Peyer's patch (tissue), 4 donors: ENCODE data around the gene OPRL1. TPM values are rescaled to one million over a fixed set of nuclear protein-coding genes. Genes with fewer than 3 reads are reported as not detected.

ENCODE experiments used
- DNase-seq, 3 donors: peaks; one replicate each; pipeline ENCODE4 v3.0.0-alpha.2; 2017 to 2019
- H3K27ac ChIP-seq, 4 donors: fragments of 200-600 bp; sonication (generic); one replicate each; pipeline ENCODE4 v1.5.1; 2016 to 2019
- H3K27me3 ChIP-seq, 2 donors: fragments of 200-600 bp; sonication (generic); one replicate each; pipeline ENCODE4 v1.5.1; 2019
- H3K36me3 ChIP-seq, 3 donors: fragments of 200-600 bp; sonication (generic); one replicate each; pipeline ENCODE4 v1.5.1; 2016 to 2019
- H3K4me1 ChIP-seq, 4 donors: fragments of 200-600 bp; sonication (generic); one replicate each; pipeline ENCODE4 v1.5.1; 2016 to 2019
- H3K4me3 ChIP-seq, 4 donors: fragments of 200-600 bp; sonication (generic); 1 replicate in 3 of 4; 2 replicates in 1 of 4; pipeline ENCODE4 v1.5.1; 2016 to 2019; ENCODE audit warnings: mild to moderate bottlenecking in 1 of 4
- H3K9me3 ChIP-seq, 4 donors: fragments of 200-600 bp; sonication (generic); one replicate each; pipeline ENCODE4 v1.5.1; 2016 to 2019; ENCODE audit warnings: mild to moderate bottlenecking in 1 of 4
- CTCF ChIP-seq, 6 experiments: fragments of 450-650 bp in 4 of 6; fragments of 200-600 bp in 2 of 6; sonication (generic) in 1 of 6; IDR thresholded peaks; one replicate each; pipeline ENCODE4 v1.5.1; 2017 to 2019; ENCODE audit warnings: antibody characterized with exemption in 6 of 6, mild to moderate bottlenecking in 3 of 6, moderate library complexity in 1 of 6
- POLR2A ChIP-seq, 2 donors: fragments of 450-650 bp; IDR thresholded peaks; one replicate each; pipeline ENCODE4 v1.5.1; 2017; ENCODE audit warnings: antibody characterized with exemption in 2 of 2, mild to moderate bottlenecking in 2 of 2, moderate library complexity in 2 of 2
- total RNA-seq, 4 donors: library from RNA; depleted of rRNA; stranded (reverse); fragments of >200 nt; gene quantifications; one replicate each; pipeline ENCODE4 v1.1.0, GENCODE V29; 2016

The OPRL1 gene
- total RNA-seq, 4 donors from 2014 or later: 0.27 TPM; not detected in 3

- H3K9me3 ChIP-seq: no peaks in the 10 kb centered on the region
- no peaks in the 10 kb centered on the region for H3K27me3 ChIP-seq
- peaks cover 0 to 4% (median 0%) of the 10 kb centered on the region in 4 donors for H3K4me1 ChIP-seq
- H3K4me3 ChIP-seq: no peak overlapping the region
- H3K27ac ChIP-seq: no peak overlapping the region
- H3K36me3 ChIP-seq: no peaks in the 10 kb centered on the region
- no peak for DNase-seq
- TF ChIP-seq CTCF (IDR thresholded peaks at IDR 0.05) (no peak), POLR2A (IDR thresholded peaks at IDR 0.05) (no peak)
Measured at GRCh38 chr20:64091770-64092169, 11.9 kb downstream of the OPRL1 start.

GRCh38 chr20:64092258-64093012 is 12.6 kb downstream of the OPRL1 start:
- no peaks in the 10 kb centered on the region for H3K36me3 ChIP-seq
- no peak overlapping the region for H3K27ac ChIP-seq
- H3K9me3 ChIP-seq: no peaks in the 10 kb centered on the region
- peaks cover 0 to 4% (median 0%) of the 10 kb centered on the region in 4 donors for H3K4me1 ChIP-seq
- no peak for DNase-seq
- no peak overlapping the region for H3K4me3 ChIP-seq
- no peaks in the 10 kb centered on the region for H3K27me3 ChIP-seq
- TF ChIP-seq CTCF (IDR thresholded peaks at IDR 0.05) (no peak), POLR2A (IDR thresholded peaks at IDR 0.05) (no peak)

- Histone ChIP-seq H3K36me3 (no peaks in the 10 kb centered on the region), H3K4me1 (peaks cover 0 to 4% (median 0%) of the 10 kb centered on the region in 4 donors), H3K27ac (no peak overlapping the region), H3K9me3 (no peaks in the 10 kb centered on the region), H3K4me3 (no peak overlapping the region), H3K27me3 (no peaks in the 10 kb centered on the region)
- no peak for TF ChIP-seq CTCF (IDR thresholded peaks at IDR 0.05)
- no peak for TF ChIP-seq POLR2A (IDR thresholded peaks at IDR 0.05)
- DNase-seq: no peak
Measured at GRCh38 chr20:64093013-64093503, 13.2 kb downstream of the OPRL1 start.

GRCh38 chr20:64095455-64095854 is 15.6 kb downstream of the OPRL1 start:
- no peak overlapping the region for H3K27ac ChIP-seq
- DNase-seq: no peak
- no peaks in the 10 kb centered on the region for H3K27me3 ChIP-seq
- no peak overlapping the region for H3K4me3 ChIP-seq
- H3K36me3 ChIP-seq: no peaks in the 10 kb centered on the region
- no peak for TF ChIP-seq CTCF (IDR thresholded peaks at IDR 0.05)
- no peak for TF ChIP-seq POLR2A (IDR thresholded peaks at IDR 0.05)
- H3K9me3 ChIP-seq: no peaks in the 10 kb centered on the region
- H3K4me1 ChIP-seq: peaks cover 0 to 9% (median 0%) of the 10 kb centered on the region in 4 donors

GRCh38 chr20:64095927-64096326 is 16.0 kb downstream of the OPRL1 start:
- Histone ChIP-seq H3K4me3 (no peak overlapping the region), H3K27me3 (peaks cover 0 to under 1% of the 10 kb centered on the region in 2 donors), H3K4me1 (peaks cover 0 to 14% (median 0%) of the 10 kb centered on the region in 4 donors), H3K27ac (no peak overlapping the region), H3K9me3 (no peaks in the 10 kb centered on the region), H3K36me3 (no peaks in the 10 kb centered on the region)
- DNase-seq: no peak
- TF ChIP-seq CTCF (IDR thresholded peaks at IDR 0.05) (no peak), POLR2A (IDR thresholded peaks at IDR 0.05) (no peak)
